HL-60 (cell line): ENCODE measurements around the gene GLI2.

ENCODE experiments used
- DNase-seq, 2 experiments: peaks; one replicate each; pipeline ENCODE4 v3.0.0-alpha.2; 2010 to 2020; ENCODE audit warnings: low read depth in 1 of 2, low spot score in 1 of 2
- H3K27ac ChIP-seq: fragments of 250-450 bp; sonication (Bioruptor Pico); replicated peaks from 2 replicates; pipeline ENCODE4 v1.5.1; 2020; ENCODE audit warnings: mild to moderate bottlenecking, moderate library complexity
- H3K27me3 ChIP-seq: fragments of 250-450 bp; sonication (Bioruptor Pico); 2 replicates; pipeline ENCODE4 v1.5.1; 2021; ENCODE audit warnings: mild to moderate bottlenecking, moderate library complexity; ENCODE audit not compliant: insufficient read depth, poor library complexity, severe bottlenecking
- H3K4me3 ChIP-seq: replicated peaks from 2 replicates; pipeline ENCODE4 v1.5.1; 2011; ENCODE audit warnings: mild to moderate bottlenecking, control low read depth, low read length; ENCODE audit not compliant: insufficient read depth
- CTCF ChIP-seq: IDR thresholded peaks from one replicate; pipeline ENCODE4 v1.5.1; 2011; ENCODE audit warnings: low read length, control low read depth, inconsistent platforms; ENCODE audit not compliant: insufficient read depth
- GABPA ChIP-seq: IDR thresholded peaks from 2 replicates; pipeline ENCODE4 v1.6.1; 2012; ENCODE audit warnings: low read depth
- POLR2AphosphoS5 ChIP-seq: IDR thresholded peaks from 2 replicates; pipeline ENCODE4 v1.6.1; 2012; ENCODE audit warnings: low read depth
- REST ChIP-seq: IDR thresholded peaks from 2 replicates; pipeline ENCODE4 v1.6.1; 2012; ENCODE audit warnings: low read depth; ENCODE audit not compliant: insufficient replicate concordance
- SPI1 ChIP-seq: IDR thresholded peaks from 2 replicates; pipeline ENCODE4 v1.6.1; 2012; ENCODE audit warnings: low read depth, mild to moderate bottlenecking, borderline replicate concordance

The GLI2 gene

GRCh38 chr2:120747281-120747680, 11.6 kb downstream of the GLI2 start:
- TF ChIP-seq REST (no peak), CTCF (no peak), POLR2AphosphoS5 (no peak), SPI1 (no peak), GABPA (no peak)
- no peak overlapping the region for H3K27ac ChIP-seq
- H3K4me3 ChIP-seq, result no peak overlapping the region
- peaks cover 19% of the 10 kb centered on the region for H3K27me3 ChIP-seq
- no peak for DNase-seq

DNA sequence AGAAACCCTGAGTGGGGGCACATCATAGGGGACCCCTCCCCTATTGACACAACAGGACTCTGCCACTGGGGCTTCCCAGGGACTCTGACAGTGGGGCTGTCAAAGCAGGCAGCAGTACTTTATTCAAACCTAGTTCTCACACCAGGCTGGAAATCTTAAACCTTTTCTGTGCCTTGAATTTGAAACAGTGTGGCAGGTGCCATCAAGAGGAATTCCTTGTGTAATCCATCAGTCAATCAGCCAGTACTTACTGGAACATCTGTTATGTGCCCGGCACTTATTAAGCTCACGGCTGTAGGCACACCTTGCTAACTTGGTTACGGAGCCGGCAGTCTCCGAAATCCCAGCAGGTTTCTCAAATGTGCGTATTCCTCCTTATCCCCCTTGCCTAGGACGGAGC, 12.0 kb downstream of the GLI2 start:
- no peak for DNase-seq
- Histone ChIP-seq H3K4me3 (no peak overlapping the region), H3K27ac (no peak overlapping the region), H3K27me3 (peaks cover 18% of the 10 kb centered on the region)
- TF ChIP-seq POLR2AphosphoS5, result no peak
- no peak for TF ChIP-seq SPI1
- TF ChIP-seq GABPA, result no peak
- no peak for TF ChIP-seq REST
- no peak for TF ChIP-seq CTCF

GRCh38 chr2:120748310-120748709, 12.6 kb downstream of the GLI2 start:
- TF ChIP-seq SPI1, result no peak
- no peak for TF ChIP-seq GABPA
- no peak for TF ChIP-seq CTCF
- TF ChIP-seq REST, result no peak
- no peak for TF ChIP-seq POLR2AphosphoS5
- Histone ChIP-seq H3K27ac (no peak overlapping the region), H3K4me3 (no peak overlapping the region), H3K27me3 (peaks cover 12% of the 10 kb centered on the region)
- no peak for DNase-seq
